ENCODE data around the gene SCAMP4.
A peak's percentile ranks its signal among the peaks of the same experiment; 100 is the strongest.

Gene SCAMP4

GRCh38 chr19:1904860-1905109 is 414 bp upstream of the SCAMP4 start:
- H3K36me3 ChIP-seq (ENCODE audit: control insufficient read depth in 1 of 2, insufficient read depth in 2 of 2, low read depth in 1 of 2, low read length in 2 of 2), result peaks cover 0 to 22% of the 10 kb centered on the region in 2 experiments
- no peak overlapping the region for H2BK5ac ChIP-seq (ENCODE audit: low read depth, low read length, poor library complexity, severe bottlenecking)
- no peaks in the 10 kb centered on the region for H3K9me3 ChIP-seq (ENCODE audit: control insufficient read depth, low read length)
- peak overlapping the region in 1 of 2 experiments; percentile 79 for H3K4me3 ChIP-seq (ENCODE audit: insufficient read depth in 1 of 2, low read depth in 1 of 2, low read length in 2 of 2)
- H2AK5ac ChIP-seq (ENCODE audit: low read length, severe bottlenecking), result peak overlapping the region; percentile 66
- H3K14ac ChIP-seq (ENCODE audit: low read length in 2 of 2), result no peak overlapping the region
- peak overlapping the region; percentile 62 to 80 for H3K4ac ChIP-seq (ENCODE audit: low read depth in 1 of 2, low read length in 2 of 2)
- DNase-seq, result no peak
- H3K4me2 ChIP-seq (ENCODE audit: low read length, poor library complexity, severe bottlenecking), result peak overlapping the region; percentile 45
- H3K23ac ChIP-seq (ENCODE audit: low read length in 2 of 2), result no peak overlapping the region
- H3K79me1 ChIP-seq (replicated peaks; ENCODE audit: low read length, poor library complexity, severe bottlenecking), result no peaks in the 10 kb centered on the region
- H3K4me1 ChIP-seq (ENCODE audit: control insufficient read depth, insufficient read depth, low read depth, low read length), result peaks cover 29% of the 10 kb centered on the region
- H2BK12ac ChIP-seq (ENCODE audit: low read length in 2 of 2), result peak overlapping the region in 1 of 2 experiments; percentile 69
- H2BK15ac ChIP-seq (ENCODE audit: low read depth, poor library complexity, severe bottlenecking), result peak overlapping the region; percentile 30
- peak overlapping the region; percentile 69 to 85 for H3K18ac ChIP-seq (ENCODE audit: low read depth in 1 of 2, low read length in 2 of 2)
- peak overlapping the region; percentile 90 for H3K9ac ChIP-seq (ENCODE audit: low read length)
- peak overlapping the region; percentile 93 for H4K8ac ChIP-seq (ENCODE audit: low read length)
- H2BK120ac ChIP-seq (ENCODE audit: low read depth, low read length), result no peak overlapping the region
- H4K91ac ChIP-seq (ENCODE audit: low read length), result peak overlapping the region; percentile 87
- no peak overlapping the region for H3K27ac ChIP-seq (ENCODE audit: low read length, poor library complexity, severe bottlenecking)
- H2AFZ ChIP-seq (ENCODE audit: low read depth, low read length), result peak overlapping the region; percentile 1
- no peaks in the 10 kb centered on the region for H3K27me3 ChIP-seq (ENCODE audit: control insufficient read depth in 1 of 2, insufficient read depth in 1 of 2, low read length in 2 of 2)
- 49% methylated on average over 8 of the region's 8 CpGs for WGBS

- H3K9me3 ChIP-seq (ENCODE audit: control insufficient read depth, low read length), result no peaks in the 10 kb centered on the region
- peak overlapping the region; percentile 2 to 83 for H3K4ac ChIP-seq (ENCODE audit: low read depth in 1 of 2, low read length in 2 of 2)
- WGBS, result 83% methylated on average over 14 of the region's 15 CpGs
- peaks cover 0 to 27% of the 10 kb centered on the region in 2 experiments for H3K36me3 ChIP-seq (ENCODE audit: control insufficient read depth in 1 of 2, insufficient read depth in 2 of 2, low read depth in 1 of 2, low read length in 2 of 2)
- H3K4me3 ChIP-seq (ENCODE audit: insufficient read depth in 1 of 2, low read depth in 1 of 2, low read length in 2 of 2), result peak overlapping the region; percentile 79 to 80
- no peak overlapping the region for H3K23ac ChIP-seq (ENCODE audit: low read length in 2 of 2)
- H3K27ac ChIP-seq (ENCODE audit: low read length, poor library complexity, severe bottlenecking), result peak overlapping the region; percentile 38
- H3K79me1 ChIP-seq (replicated peaks; ENCODE audit: low read length, poor library complexity, severe bottlenecking), result no peaks in the 10 kb centered on the region
- no peak overlapping the region for H2BK15ac ChIP-seq (ENCODE audit: low read depth, poor library complexity, severe bottlenecking)
- peak overlapping the region; percentile 61 for H3K4me2 ChIP-seq (ENCODE audit: low read length, poor library complexity, severe bottlenecking)
- H4K8ac ChIP-seq (ENCODE audit: low read length), result no peak overlapping the region
- H2AK5ac ChIP-seq (ENCODE audit: low read length, severe bottlenecking), result peak overlapping the region; percentile 42
- DNase-seq, result no peak
- no peaks in the 10 kb centered on the region for H3K27me3 ChIP-seq (ENCODE audit: control insufficient read depth in 1 of 2, insufficient read depth in 1 of 2, low read length in 2 of 2)
- no peak overlapping the region for H2BK120ac ChIP-seq (ENCODE audit: low read depth, low read length)
- peak overlapping the region; percentile 8 to 89 for H3K18ac ChIP-seq (ENCODE audit: low read depth in 1 of 2, low read length in 2 of 2)
- H3K4me1 ChIP-seq (ENCODE audit: control insufficient read depth, insufficient read depth, low read depth, low read length), result peaks cover 34% of the 10 kb centered on the region
- no peak overlapping the region for H2BK5ac ChIP-seq (ENCODE audit: low read depth, low read length, poor library complexity, severe bottlenecking)
- no peak overlapping the region for H2BK12ac ChIP-seq (ENCODE audit: low read length in 2 of 2)
- H3K14ac ChIP-seq (ENCODE audit: low read length in 2 of 2), result peak overlapping the region in 1 of 2 experiments; percentile 30
- H4K91ac ChIP-seq (ENCODE audit: low read length), result no peak overlapping the region
- H2AFZ ChIP-seq (ENCODE audit: low read depth, low read length), result no peak overlapping the region
- peak overlapping the region; percentile 90 for H3K9ac ChIP-seq (ENCODE audit: low read length)
These were observed 720 bp downstream of the SCAMP4 start for GRCh38 chr19:1905863-1906375.

- peaks cover 34% of the 10 kb centered on the region for H3K4me1 ChIP-seq (ENCODE audit: control insufficient read depth, insufficient read depth, low read depth, low read length)
- peaks cover 1% of the 10 kb centered on the region for H3K79me1 ChIP-seq (replicated peaks; ENCODE audit: low read length, poor library complexity, severe bottlenecking)
- H4K8ac ChIP-seq (ENCODE audit: low read length), result no peak overlapping the region
- H3K14ac ChIP-seq (ENCODE audit: low read length in 2 of 2), result no peak overlapping the region
- no peak overlapping the region for H2BK12ac ChIP-seq (ENCODE audit: low read length in 2 of 2)
- no peak overlapping the region for H3K23ac ChIP-seq (ENCODE audit: low read length in 2 of 2)
- no peak overlapping the region for H2BK120ac ChIP-seq (ENCODE audit: low read depth, low read length)
- H2AFZ ChIP-seq (ENCODE audit: low read depth, low read length), result no peak overlapping the region
- H2BK15ac ChIP-seq (ENCODE audit: low read depth, poor library complexity, severe bottlenecking), result no peak overlapping the region
- WGBS, result 99% methylated on average over 10 of the region's 10 CpGs
- no peaks in the 10 kb centered on the region for H3K9me3 ChIP-seq (ENCODE audit: control insufficient read depth, low read length)
- no peak overlapping the region for H3K4me3 ChIP-seq (ENCODE audit: insufficient read depth in 1 of 2, low read depth in 1 of 2, low read length in 2 of 2)
- H4K91ac ChIP-seq (ENCODE audit: low read length), result no peak overlapping the region
- H3K9ac ChIP-seq (ENCODE audit: low read length), result no peak overlapping the region
- H2AK5ac ChIP-seq (ENCODE audit: low read length, severe bottlenecking), result no peak overlapping the region
- H3K36me3 ChIP-seq (ENCODE audit: control insufficient read depth in 1 of 2, insufficient read depth in 2 of 2, low read depth in 1 of 2, low read length in 2 of 2), result peaks cover 0 to 31% of the 10 kb centered on the region in 2 experiments
- no peak overlapping the region for H2BK5ac ChIP-seq (ENCODE audit: low read depth, low read length, poor library complexity, severe bottlenecking)
- H3K27me3 ChIP-seq (ENCODE audit: control insufficient read depth in 1 of 2, insufficient read depth in 1 of 2, low read length in 2 of 2), result no peaks in the 10 kb centered on the region
- DNase-seq, result no peak
- no peak overlapping the region for H3K27ac ChIP-seq (ENCODE audit: low read length, poor library complexity, severe bottlenecking)
- no peak overlapping the region for H3K4ac ChIP-seq (ENCODE audit: low read depth in 1 of 2, low read length in 2 of 2)
- H3K4me2 ChIP-seq (ENCODE audit: low read length, poor library complexity, severe bottlenecking), result no peak overlapping the region
- no peak overlapping the region for H3K18ac ChIP-seq (ENCODE audit: low read depth in 1 of 2, low read length in 2 of 2)
These were observed 1.9 kb downstream of the SCAMP4 start for GRCh38 chr19:1906985-1907562.

GRCh38 chr19:1907563-1908363 is 2.6 kb downstream of the SCAMP4 start:
- Histone ChIP-seq H3K9me3 (ENCODE audit: control insufficient read depth, low read length) (no peaks in the 10 kb centered on the region), H2AFZ (ENCODE audit: low read depth, low read length) (no peak overlapping the region), H4K91ac (ENCODE audit: low read length) (no peak overlapping the region), H3K4me1 (ENCODE audit: control insufficient read depth, insufficient read depth, low read depth, low read length) (peaks cover 34% of the 10 kb centered on the region), H3K18ac (ENCODE audit: low read depth in 1 of 2, low read length in 2 of 2) (no peak overlapping the region), H3K4me2 (ENCODE audit: low read length, poor library complexity, severe bottlenecking) (no peak overlapping the region), H3K79me1 (replicated peaks; ENCODE audit: low read length, poor library complexity, severe bottlenecking) (peaks cover 4% of the 10 kb centered on the region), H3K14ac (ENCODE audit: low read length in 2 of 2) (no peak overlapping the region), H2BK5ac (ENCODE audit: low read depth, low read length, poor library complexity, severe bottlenecking) (no peak overlapping the region), H3K27me3 (ENCODE audit: control insufficient read depth in 1 of 2, insufficient read depth in 1 of 2, low read length in 2 of 2) (no peaks in the 10 kb centered on the region), H4K8ac (ENCODE audit: low read length) (no peak overlapping the region), H3K4me3 (ENCODE audit: insufficient read depth in 1 of 2, low read depth in 1 of 2, low read length in 2 of 2) (no peak overlapping the region), H2BK120ac (ENCODE audit: low read depth, low read length) (no peak overlapping the region), H3K4ac (ENCODE audit: low read depth in 1 of 2, low read length in 2 of 2) (no peak overlapping the region), H3K27ac (ENCODE audit: low read length, poor library complexity, severe bottlenecking) (no peak overlapping the region), H3K36me3 (ENCODE audit: control insufficient read depth in 1 of 2, insufficient read depth in 2 of 2, low read depth in 1 of 2, low read length in 2 of 2) (peaks cover 1 to 38% of the 10 kb centered on the region in 2 experiments), H3K9ac (ENCODE audit: low read length) (no peak overlapping the region), H2AK5ac (ENCODE audit: low read length, severe bottlenecking) (no peak overlapping the region), H2BK15ac (ENCODE audit: low read depth, poor library complexity, severe bottlenecking) (no peak overlapping the region), H3K23ac (ENCODE audit: low read length in 2 of 2) (no peak overlapping the region), H2BK12ac (ENCODE audit: low read length in 2 of 2) (peak overlapping the region in 1 of 2 experiments; percentile 23)
- 92% methylated on average over 43 of the region's 43 CpGs for WGBS
- no peak for DNase-seq

Data from mesenchymal stem cell (in vitro differentiated cells and primary cell).